GM12874 (cell line): ENCODE results near the gene SPCS2.

Experiments used
- TF ChIP-seq, protein P1 (sequence below): IDR thresholded peaks from 2 replicates; pipeline ENCODE4 v1.5.1; 2011; ENCODE audit warnings: low read depth, mild to moderate bottlenecking, control low read depth, low read length, moderate library complexity; ENCODE audit not compliant: insufficient read depth

The SPCS2 gene

GRCh38 chr11:74950374-74950969 lies 1.4 kb downstream of the SPCS2 start:
- TF ChIP-seq, protein P1, sequence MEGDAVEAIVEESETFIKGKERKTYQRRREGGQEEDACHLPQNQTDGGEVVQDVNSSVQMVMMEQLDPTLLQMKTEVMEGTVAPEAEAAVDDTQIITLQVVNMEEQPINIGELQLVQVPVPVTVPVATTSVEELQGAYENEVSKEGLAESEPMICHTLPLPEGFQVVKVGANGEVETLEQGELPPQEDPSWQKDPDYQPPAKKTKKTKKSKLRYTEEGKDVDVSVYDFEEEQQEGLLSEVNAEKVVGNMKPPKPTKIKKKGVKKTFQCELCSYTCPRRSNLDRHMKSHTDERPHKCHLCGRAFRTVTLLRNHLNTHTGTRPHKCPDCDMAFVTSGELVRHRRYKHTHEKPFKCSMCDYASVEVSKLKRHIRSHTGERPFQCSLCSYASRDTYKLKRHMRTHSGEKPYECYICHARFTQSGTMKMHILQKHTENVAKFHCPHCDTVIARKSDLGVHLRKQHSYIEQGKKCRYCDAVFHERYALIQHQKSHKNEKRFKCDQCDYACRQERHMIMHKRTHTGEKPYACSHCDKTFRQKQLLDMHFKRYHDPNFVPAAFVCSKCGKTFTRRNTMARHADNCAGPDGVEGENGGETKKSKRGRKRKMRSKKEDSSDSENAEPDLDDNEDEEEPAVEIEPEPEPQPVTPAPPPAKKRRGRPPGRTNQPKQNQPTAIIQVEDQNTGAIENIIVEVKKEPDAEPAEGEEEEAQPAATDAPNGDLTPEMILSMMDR = no peak

DNA sequence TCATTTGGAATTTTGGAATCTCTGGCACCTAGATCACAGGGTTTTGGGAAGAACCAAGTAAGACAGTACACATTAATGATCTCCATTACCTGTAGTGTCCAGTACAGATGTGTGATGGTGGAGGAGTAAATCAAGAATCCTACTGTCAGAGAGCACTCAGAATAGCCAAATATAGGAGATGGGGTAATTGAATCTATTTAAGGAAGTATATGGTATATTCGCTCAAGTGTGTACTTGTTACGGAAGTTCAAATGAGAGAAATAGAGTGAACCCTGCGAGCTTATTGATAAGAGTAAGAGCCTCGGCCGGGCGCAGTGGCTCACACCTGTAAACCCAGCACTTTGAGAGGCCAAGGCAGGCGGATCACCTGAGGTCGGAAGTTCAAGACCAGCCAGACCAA lies 2.2 kb downstream of the SPCS2 start:
- TF ChIP-seq, protein P1 = no peak

- TF ChIP-seq, protein P1 = no peak
Measured at GRCh38 chr11:74952752-74953151, 3.7 kb downstream of the SPCS2 start.

GRCh38 chr11:74953451-74953850 lies 4.4 kb downstream of the SPCS2 start:
- TF ChIP-seq, protein P1 = no peak

GRCh38 chr11:74954199-74954598 lies 5.1 kb downstream of the SPCS2 start:
- TF ChIP-seq, protein P1 = no peak

GRCh38 chr11:74956397-74957015 lies 7.4 kb downstream of the SPCS2 start:
- TF ChIP-seq, protein P1 = no peak

GRCh38 chr11:74957937-74958629 lies 9.0 kb downstream of the SPCS2 start:
- TF ChIP-seq, protein P1 = no peak
